ENCODE data around the gene SART3. TPM values are rescaled to one million over a fixed set of nuclear protein-coding genes. Genes with fewer than 3 reads are reported as not detected.

SART3 gene
- polyA plus RNA-seq, 1 experiment: 23.1 TPM

Other genes with a start within 250 kb of the SART3 start
- 0.10 TPM in 1 of 2 replicates, not detected in the other for gene CMKLR1, start 221.9 kb downstream of the SART3 start, polyA plus RNA-seq (2011; rRNA removed)
- 1.9 and 2.0 TPM in 2 replicates for gene FICD, start 45.9 kb downstream of the SART3 start, polyA plus RNA-seq (2011; rRNA removed)
- 125 and 169 TPM in 2 replicates for gene ISCU, start 1.4 kb upstream of the SART3 start, polyA plus RNA-seq (2011; rRNA removed)
- 57.2 and 80.6 TPM in 2 replicates for gene TMEM119, start 36.9 kb upstream of the SART3 start, polyA plus RNA-seq (2011; rRNA removed)
- gene SELPLG, start 72.7 kb upstream of the SART3 start, polyA plus RNA-seq (2011; rRNA removed): 5.2 and 8.1 TPM in 2 replicates
- 416 and 532 TPM in 2 replicates for gene CORO1C, start 170.3 kb upstream of the SART3 start, polyA plus RNA-seq (2011; rRNA removed)